Esophagus (tissue), 2 donors: Measurements from ENCODE around the gene ABCC12. TPM values are rescaled to one million over a fixed set of nuclear protein-coding genes. Genes with fewer than 3 reads are reported as not detected.

Experiments used
- H3K27ac ChIP-seq, 2 donors: one replicate each; pipeline ENCODE4 v1.5.1; 2013; ENCODE audit warnings: low read depth in 2 of 2, mild to moderate bottlenecking in 2 of 2, inconsistent platforms in 1 of 2, low read length in 1 of 2, moderate library complexity in 1 of 2
- H3K27me3 ChIP-seq, 2 donors: one replicate each; pipeline ENCODE4 v1.6.1; 2013; ENCODE audit warnings: low read length in 2 of 2, control low read depth in 1 of 2, mild to moderate bottlenecking in 1 of 2; ENCODE audit not compliant: insufficient read depth in 2 of 2, control insufficient read depth in 1 of 2
- H3K36me3 ChIP-seq, 2 donors: one replicate each; pipeline ENCODE4 v1.6.1; 2013; ENCODE audit warnings: low read length in 1 of 2; ENCODE audit not compliant: control insufficient read depth in 2 of 2, insufficient read depth in 2 of 2
- H3K4me1 ChIP-seq, 2 donors: one replicate each; pipeline ENCODE4 v1.6.1; 2013; ENCODE audit warnings: low read length in 1 of 2; ENCODE audit not compliant: control insufficient read depth in 2 of 2, insufficient read depth in 2 of 2
- H3K4me3 ChIP-seq, 2 donors: one replicate each; pipeline ENCODE4 v1.5.1; 2013; ENCODE audit warnings: low read length in 2 of 2, mild to moderate bottlenecking in 2 of 2, low read depth in 1 of 2, moderate library complexity in 1 of 2
- H3K9me3 ChIP-seq, 2 donors: one replicate each; pipeline ENCODE4 v1.6.1; 2013; ENCODE audit warnings: mild to moderate bottlenecking in 2 of 2, low read depth in 1 of 2, low read length in 1 of 2, moderate library complexity in 1 of 2; ENCODE audit not compliant: control insufficient read depth in 2 of 2, insufficient read depth in 1 of 2
- WGBS, 2 donors: extraction: QIAGEN DNeasy Blood & Tissue Kit; methylation state at CpG; one replicate each; pipeline ENCODE4 v1.1.7; 2013; 5-methylcytosine and 5-hydroxymethylcytosine counted together
- polyA plus RNA-seq, 2 donors: library from polyadenylated mRNA; stranded (reverse); fragments of 200-250 nt; gene quantifications; one replicate each; pipeline ENCODE4 v1.2.3, GENCODE V29; 2013
- donor health status: healthy with polysubstance abuse.
- donor health status: Bipolar disorder and iron deficiency.

ABCC12 gene
- polyA plus RNA-seq, 2 donors: not detected

DNA sequence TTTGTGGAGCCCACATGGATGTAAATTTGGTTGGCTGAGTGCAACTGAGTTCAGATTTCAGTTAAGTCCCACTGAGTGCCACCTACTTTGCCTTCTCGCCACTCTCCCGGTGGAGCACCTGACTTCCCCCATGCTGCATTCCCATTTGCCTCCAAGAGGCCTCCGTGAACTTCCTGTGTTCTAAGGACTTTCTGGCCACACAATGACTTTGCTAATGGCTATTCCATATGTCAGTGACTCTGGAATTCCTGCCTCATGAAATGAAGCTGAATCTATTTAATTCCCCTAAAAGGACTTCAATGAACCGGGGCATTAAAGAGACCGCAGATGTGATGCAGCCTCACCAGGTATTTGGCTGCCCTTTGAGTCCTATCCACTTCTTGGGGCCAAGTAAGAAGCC, 29.9 kb downstream of the ABCC12 start:
- H3K27me3 ChIP-seq: no peaks in the 10 kb centered on the region
- H3K4me3 ChIP-seq: no peak overlapping the region
- peaks cover 4% of the 10 kb centered on the region in 2 donors for H3K4me1 ChIP-seq
- no peak overlapping the region for H3K27ac ChIP-seq
- no peaks in the 10 kb centered on the region for H3K9me3 ChIP-seq
- H3K36me3 ChIP-seq: no peaks in the 10 kb centered on the region
- 87 to 88% methylated on average over 5 of the region's 5 CpGs for WGBS, 2 donors

DNA sequence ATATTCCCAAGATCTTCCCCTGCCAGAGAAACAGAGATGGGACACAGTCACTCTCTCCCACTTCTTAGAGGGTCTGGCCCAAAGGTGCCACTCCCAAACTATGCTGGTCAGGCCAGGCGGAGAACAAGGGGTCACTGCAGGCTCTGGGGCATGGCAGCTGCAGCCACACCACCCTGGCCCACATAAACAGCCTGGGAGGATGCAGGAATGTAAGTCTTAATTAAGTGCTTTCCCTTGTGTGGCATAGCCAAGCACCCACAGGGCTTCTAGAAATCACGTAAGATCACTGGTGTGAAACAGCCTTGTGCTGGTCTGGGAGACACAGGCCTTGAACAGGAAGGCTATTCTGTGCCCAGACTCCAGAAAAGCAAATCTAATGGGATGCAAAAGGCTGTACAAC, 31.5 kb downstream of the ABCC12 start:
- Histone ChIP-seq H3K36me3 (no peaks in the 10 kb centered on the region), H3K27me3 (no peaks in the 10 kb centered on the region), H3K9me3 (no peaks in the 10 kb centered on the region), H3K4me1 (peaks cover 4% of the 10 kb centered on the region in 2 donors), H3K27ac (no peak overlapping the region), H3K4me3 (no peak overlapping the region)
- WGBS, 2 donors: 92 to 95% methylated on average over 2 of the region's 2 CpGs

GRCh38 chr16:48123104-48123788, 32.5 kb downstream of the ABCC12 start:
- Histone ChIP-seq H3K9me3 (no peaks in the 10 kb centered on the region), H3K4me1 (peaks cover 4% of the 10 kb centered on the region in 2 donors), H3K4me3 (no peak overlapping the region), H3K36me3 (no peaks in the 10 kb centered on the region), H3K27me3 (no peaks in the 10 kb centered on the region), H3K27ac (no peak overlapping the region)
- WGBS, 2 donors: 43 to 58% methylated on average over 5 of the region's 5 CpGs

- 91 to 92% methylated on average over 5 of the region's 5 CpGs for WGBS, 2 donors
- H3K9me3 ChIP-seq: no peaks in the 10 kb centered on the region
- peaks cover 0 to 4% of the 10 kb centered on the region in 2 donors for H3K4me1 ChIP-seq
- H3K36me3 ChIP-seq: no peaks in the 10 kb centered on the region
- H3K4me3 ChIP-seq: no peak overlapping the region
- no peaks in the 10 kb centered on the region for H3K27me3 ChIP-seq
- H3K27ac ChIP-seq: no peak overlapping the region
These were observed 34.5 kb downstream of the ABCC12 start for GRCh38 chr16:48121276-48121675.

- no peaks in the 10 kb centered on the region for H3K9me3 ChIP-seq
- peaks cover 0 to 4% of the 10 kb centered on the region in 2 donors for H3K4me1 ChIP-seq
- WGBS, 2 donors: 83 to 84% methylated on average over 2 of the region's 2 CpGs
- no peak overlapping the region for H3K27ac ChIP-seq
- H3K36me3 ChIP-seq: no peaks in the 10 kb centered on the region
- no peak overlapping the region for H3K4me3 ChIP-seq
- H3K27me3 ChIP-seq: no peaks in the 10 kb centered on the region
These were observed 37.0 kb downstream of the ABCC12 start for GRCh38 chr16:48118841-48119240.

DNA sequence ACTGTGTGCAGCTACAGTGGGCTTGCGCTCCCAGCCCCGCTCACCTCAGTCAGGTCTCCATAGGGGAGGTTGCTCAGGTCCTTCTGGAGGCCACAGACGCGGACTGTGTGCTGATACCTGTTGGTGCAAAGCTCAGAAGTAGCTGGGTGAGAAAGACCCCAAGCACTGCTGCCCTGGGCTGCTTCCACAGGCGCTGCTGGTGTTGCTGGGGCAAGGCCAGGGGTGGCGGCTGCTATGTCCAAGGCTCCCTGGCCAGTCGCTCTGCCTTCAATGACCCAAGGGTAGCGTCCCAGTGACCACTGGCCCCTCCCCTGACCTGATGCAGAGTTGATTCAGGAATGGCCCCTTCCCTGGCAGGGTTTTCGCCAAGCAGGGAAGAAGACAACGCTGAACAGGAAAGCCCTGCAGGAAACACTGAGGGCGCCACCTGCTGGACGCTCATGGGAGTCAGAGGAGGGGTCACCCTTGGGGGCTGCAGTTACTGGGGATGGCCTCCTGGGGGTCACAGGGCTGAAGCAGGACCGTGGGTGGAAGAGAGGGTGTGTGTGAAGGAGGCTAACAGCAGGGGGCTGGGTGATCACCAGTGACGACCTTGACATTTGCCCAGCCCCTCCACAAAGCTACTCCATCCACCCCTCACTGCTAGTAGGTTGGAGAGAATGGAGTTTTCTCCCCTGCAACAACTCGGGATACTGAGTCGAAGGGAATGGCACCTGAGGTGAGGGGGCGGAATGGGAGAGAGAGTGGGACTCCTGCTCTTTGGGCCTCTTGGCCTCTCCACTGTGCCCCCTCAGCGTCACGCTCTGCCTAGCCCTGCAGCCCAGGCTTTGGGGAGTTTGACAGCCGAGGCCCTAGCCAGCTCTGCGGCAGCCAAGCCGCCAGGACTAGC, 38.3 kb downstream of the ABCC12 start:
- Histone ChIP-seq H3K27me3 (no peaks in the 10 kb centered on the region), H3K4me3 (no peak overlapping the region), H3K9me3 (no peaks in the 10 kb centered on the region), H3K4me1 (peaks cover 0 to 4% of the 10 kb centered on the region in 2 donors), H3K36me3 (no peaks in the 10 kb centered on the region), H3K27ac (no peak overlapping the region)
- 66 to 68% methylated on average over 22 of the region's 22 CpGs for WGBS, 2 donors

- Histone ChIP-seq H3K36me3 (no peaks in the 10 kb centered on the region), H3K9me3 (no peaks in the 10 kb centered on the region)
- WGBS, 2 donors: 91 to 93% methylated on average over 14 of the region's 14 CpGs
These were observed 40.5 kb downstream of the ABCC12 start for GRCh38 chr16:48115299-48115698.

GRCh38 chr16:48114410-48114809, 41.4 kb downstream of the ABCC12 start:
- Histone ChIP-seq H3K4me3 (no peak overlapping the region), H3K36me3 (no peaks in the 10 kb centered on the region), H3K9me3 (no peaks in the 10 kb centered on the region), H3K27ac (no peak overlapping the region), H3K27me3 (no peaks in the 10 kb centered on the region), H3K4me1 (peaks cover 0 to 4% of the 10 kb centered on the region in 2 donors)
- 79 to 93% methylated on average over 7 of the region's 7 CpGs for WGBS, 2 donors

More at GRCh38 chr16:48115299-48115698, 40.5 kb downstream of the ABCC12 start:
- H3K4me1 ChIP-seq: peaks cover 0 to 4% of the 10 kb centered on the region in 2 donors
- H3K27ac ChIP-seq: no peak overlapping the region
- H3K4me3 ChIP-seq: no peak overlapping the region
- no peaks in the 10 kb centered on the region for H3K27me3 ChIP-seq

GRCh38 chr16:48113471-48113870, 42.3 kb downstream of the ABCC12 start:
- Histone ChIP-seq H3K36me3 (no peaks in the 10 kb centered on the region), H3K27me3 (no peaks in the 10 kb centered on the region), H3K4me1 (peaks cover 0 to 4% of the 10 kb centered on the region in 2 donors), H3K9me3 (no peaks in the 10 kb centered on the region), H3K27ac (no peak overlapping the region), H3K4me3 (no peak overlapping the region)
- WGBS, 2 donors: 70 to 78% methylated on average over 7 of the region's 7 CpGs
